Keratinocyte (primary cell): ENCODE measurements around the gene HMGA1. TPM values are rescaled to one million over a fixed set of nuclear protein-coding genes. Genes with fewer than 3 reads are reported as not detected.

Experiments used
- DNase-seq: peaks from one replicate; pipeline ENCODE4 v3.0.0-alpha.2; 2011; ENCODE audit warnings: low read depth, missing footprints, low spot score
- FAIRE-seq: peaks from 2 replicates; lab custom pipeline; 2011; peaks lifted over from hg19 to GRCh38; lab: Jason Lieb, UNC
- H2AFZ ChIP-seq: 2 replicates; pipeline ENCODE4 v1.6.0; 2012; ENCODE audit warnings: low read length, control low read depth, inconsistent platforms; ENCODE audit not compliant: control insufficient read depth
- H3K27ac ChIP-seq: 2 replicates; pipeline ENCODE4 v1.5.1; 2011; ENCODE audit warnings: low read length; ENCODE audit not compliant: control insufficient read depth, insufficient read depth
- H3K27me3 ChIP-seq: 3 replicates; pipeline ENCODE4 v1.6.0; 2011; ENCODE audit warnings: low read length; ENCODE audit not compliant: control insufficient read depth, insufficient read depth; ENCODE audit errors: extremely low read depth
- H3K36me3 ChIP-seq, 2 experiments: 2 replicates in 1 of 2; 3 replicates in 1 of 2; pipeline ENCODE4 v1.5.1; 2011; ENCODE audit warnings: low read length in 2 of 2, mild to moderate bottlenecking in 1 of 2; ENCODE audit not compliant: control insufficient read depth in 2 of 2, insufficient read depth in 2 of 2; ENCODE audit errors: extremely low read depth in 1 of 2
- H3K4me1 ChIP-seq: 3 replicates; pipeline ENCODE4 v1.5.1; 2011; ENCODE audit warnings: low read length; ENCODE audit not compliant: control insufficient read depth, insufficient read depth; ENCODE audit errors: extremely low read depth
- H3K4me2 ChIP-seq: 3 replicates; pipeline ENCODE4 v1.6.0; 2011; ENCODE audit warnings: low read depth, low read length; ENCODE audit not compliant: control insufficient read depth, insufficient read depth; ENCODE audit errors: extremely low read depth
- H3K4me3 ChIP-seq, 3 experiments: fragments of 200-600 bp in 1 of 3; sonication (generic) in 1 of 3; 2 replicates in 2 of 3; 3 replicates in 1 of 3; pipeline ENCODE4 v1.5.1; 2011 to 2016; ENCODE audit warnings: low read length in 3 of 3, mild to moderate bottlenecking in 3 of 3, control low read depth in 2 of 3, inconsistent platforms in 1 of 3, low read depth in 1 of 3, mixed read lengths in 1 of 3, mixed run types in 1 of 3, moderate library complexity in 1 of 3; ENCODE audit not compliant: control insufficient read depth in 2 of 3, insufficient read depth in 2 of 3; ENCODE audit errors: extremely low read depth in 1 of 3
- H3K79me2 ChIP-seq: 2 replicates; pipeline ENCODE4 v1.6.0; 2012; ENCODE audit warnings: low read length; ENCODE audit not compliant: control insufficient read depth, insufficient read depth
- H3K9ac ChIP-seq: 3 replicates; pipeline ENCODE4 v1.6.0; 2011; ENCODE audit warnings: low read length; ENCODE audit not compliant: control insufficient read depth, insufficient read depth; ENCODE audit errors: extremely low read depth
- H3K9me1 ChIP-seq: 3 replicates; pipeline ENCODE4 v1.6.0; 2011; ENCODE audit warnings: low read length; ENCODE audit not compliant: control insufficient read depth, insufficient read depth; ENCODE audit errors: extremely low read depth
- H3K9me3 ChIP-seq: 2 replicates; pipeline ENCODE4 v1.5.1; 2012; ENCODE audit warnings: low read depth, low read length; ENCODE audit not compliant: control insufficient read depth
- H4K20me1 ChIP-seq: 3 replicates; pipeline ENCODE4 v1.6.0; 2011; ENCODE audit warnings: low read length; ENCODE audit not compliant: control insufficient read depth, insufficient read depth; ENCODE audit errors: extremely low read depth
- EZH2 ChIP-seq: IDR thresholded peaks from one replicate; pipeline ENCODE4 v1.6.1; 2012; ENCODE audit warnings: inconsistent platforms, mild to moderate bottlenecking, low read length, moderate library complexity
- dilution Hi-C: fragments of 300-500 bp; cut with MboI; formaldehyde crosslinking; loops from one replicate; pipeline ENCODE4 v1.7.0; 2020; ENCODE audit warnings: low sequenced_read_pairs; ENCODE audit not compliant: extremely low pct_ligation_motif_present
- polyA plus RNA-seq, 5 experiments: library from polyadenylated mRNA; depleted of rRNA in 3 of 5; stranded (reverse) in 3 of 5; stranded (forward) in 1 of 5; unstranded in 1 of 5; fragments of >200 nt; gene quantifications; 1 replicate in 1 of 5; 2 replicates in 3 of 5; 3 replicates in 1 of 5; pipeline versions ENCODE4 v1.2.1 to v1.2.3, GENCODE V29; 2011 to 2012; ENCODE audit warnings: missing spikeins in 2 of 5, low read depth in 1 of 5, low replicate concordance in 1 of 5
- TF ChIP-seq, protein P1 (sequence below), 3 experiments: IDR thresholded peaks in 1 of 3; conservative IDR thresholded peaks in 1 of 3; optimal IDR thresholded peaks in 1 of 3; 2 replicates in 2 of 3; 3 replicates in 1 of 3; pipeline versions ENCODE3 to v1.5.1; 2011; ENCODE audit warnings: low read length in 3 of 3, mild to moderate bottlenecking in 3 of 3, moderate library complexity in 2 of 3, control low read depth in 1 of 3, inconsistent platforms in 1 of 3; ENCODE audit not compliant: insufficient read depth in 2 of 3; ENCODE audit errors: extremely low read depth in 1 of 3

Gene HMGA1
- polyA plus RNA-seq, 1 donor (not counting 4 experiments of a cell fraction or from before 2014, with no cell fraction given) = 160 TPM

- H3K4me2 ChIP-seq = no peak overlapping the region
- H3K4me3 ChIP-seq = no peak overlapping the region
- dilution Hi-C loops = no loop called here
- H3K9me3 ChIP-seq = no peaks in the 10 kb centered on the region
- H3K36me3 ChIP-seq = no peaks in the 10 kb centered on the region
- no peak for DNase-seq
- TF ChIP-seq EZH2 = no peak
- TF ChIP-seq, protein P1, sequence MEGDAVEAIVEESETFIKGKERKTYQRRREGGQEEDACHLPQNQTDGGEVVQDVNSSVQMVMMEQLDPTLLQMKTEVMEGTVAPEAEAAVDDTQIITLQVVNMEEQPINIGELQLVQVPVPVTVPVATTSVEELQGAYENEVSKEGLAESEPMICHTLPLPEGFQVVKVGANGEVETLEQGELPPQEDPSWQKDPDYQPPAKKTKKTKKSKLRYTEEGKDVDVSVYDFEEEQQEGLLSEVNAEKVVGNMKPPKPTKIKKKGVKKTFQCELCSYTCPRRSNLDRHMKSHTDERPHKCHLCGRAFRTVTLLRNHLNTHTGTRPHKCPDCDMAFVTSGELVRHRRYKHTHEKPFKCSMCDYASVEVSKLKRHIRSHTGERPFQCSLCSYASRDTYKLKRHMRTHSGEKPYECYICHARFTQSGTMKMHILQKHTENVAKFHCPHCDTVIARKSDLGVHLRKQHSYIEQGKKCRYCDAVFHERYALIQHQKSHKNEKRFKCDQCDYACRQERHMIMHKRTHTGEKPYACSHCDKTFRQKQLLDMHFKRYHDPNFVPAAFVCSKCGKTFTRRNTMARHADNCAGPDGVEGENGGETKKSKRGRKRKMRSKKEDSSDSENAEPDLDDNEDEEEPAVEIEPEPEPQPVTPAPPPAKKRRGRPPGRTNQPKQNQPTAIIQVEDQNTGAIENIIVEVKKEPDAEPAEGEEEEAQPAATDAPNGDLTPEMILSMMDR (optimal IDR thresholded peaks at IDR 0.05 in 1 of 3, IDR thresholded peaks at IDR 0.05 in 1 of 3, conservative IDR thresholded peaks at IDR 0.05 in 1 of 3; ENCODE audit: extremely low read depth in 1 of 3, insufficient read depth in 2 of 3, low read length in 3 of 3) = no peak
- H3K79me2 ChIP-seq = peaks cover 5% of the 10 kb centered on the region
- peaks cover 22% of the 10 kb centered on the region for H3K4me1 ChIP-seq
- no peak overlapping the region for H2AFZ ChIP-seq
- no peak overlapping the region for H3K27ac ChIP-seq
- FAIRE-seq = no peak
- H3K9me1 ChIP-seq = no peaks in the 10 kb centered on the region
- H3K9ac ChIP-seq = no peak overlapping the region
- H3K27me3 ChIP-seq = no peaks in the 10 kb centered on the region
- no peaks in the 10 kb centered on the region for H4K20me1 ChIP-seq
Measured at GRCh38 chr6:34232901-34233300, 3.8 kb upstream of the HMGA1 start.

GRCh38 chr6:34233867-34234266, 2.8 kb upstream of the HMGA1 start:
- peaks cover 26% of the 10 kb centered on the region for H3K4me1 ChIP-seq
- dilution Hi-C loops = no loop called here
- DNase-seq (no peak), FAIRE-seq (no peak)
- no peaks in the 10 kb centered on the region for H3K9me3 ChIP-seq
- H3K79me2 ChIP-seq = peaks cover 15% of the 10 kb centered on the region
- no peaks in the 10 kb centered on the region for H3K9me1 ChIP-seq
- H3K36me3 ChIP-seq = peaks cover 0 to 3% of the 10 kb centered on the region in 2 experiments
- H4K20me1 ChIP-seq = no peaks in the 10 kb centered on the region
- no peak overlapping the region for H3K9ac ChIP-seq
- no peak overlapping the region for H3K27ac ChIP-seq
- TF ChIP-seq EZH2 = no peak
- TF ChIP-seq, protein P1 (optimal IDR thresholded peaks at IDR 0.05 in 1 of 3, IDR thresholded peaks at IDR 0.05 in 1 of 3, conservative IDR thresholded peaks at IDR 0.05 in 1 of 3; ENCODE audit: extremely low read depth in 1 of 3, insufficient read depth in 2 of 3, low read length in 3 of 3) = no peak
- no peaks in the 10 kb centered on the region for H3K27me3 ChIP-seq
- H3K4me2 ChIP-seq = no peak overlapping the region
- H2AFZ ChIP-seq = no peak overlapping the region
- no peak overlapping the region for H3K4me3 ChIP-seq
